ENCODE results near the gene COBL. TPM values are rescaled to one million over a fixed set of nuclear protein-coding genes. Genes with fewer than 3 reads are reported as not detected.

COBL gene
- total RNA-seq, 1 experiment from 2014 or later = 0.39 TPM

GRCh38 chr7:51352174-51353100 lies 35.8 kb upstream of the COBL start:
- in situ Hi-C loops (cut with HindIII; ENCODE audit: low pct_unique_long_range_greater_than_20kb, low sequenced_read_pairs) = no loop called here
- BruUV-seq (replicated peaks) = no TSS peak
- no peak for DNase-seq (ENCODE audit: low read depth, low spot score)

DNA sequence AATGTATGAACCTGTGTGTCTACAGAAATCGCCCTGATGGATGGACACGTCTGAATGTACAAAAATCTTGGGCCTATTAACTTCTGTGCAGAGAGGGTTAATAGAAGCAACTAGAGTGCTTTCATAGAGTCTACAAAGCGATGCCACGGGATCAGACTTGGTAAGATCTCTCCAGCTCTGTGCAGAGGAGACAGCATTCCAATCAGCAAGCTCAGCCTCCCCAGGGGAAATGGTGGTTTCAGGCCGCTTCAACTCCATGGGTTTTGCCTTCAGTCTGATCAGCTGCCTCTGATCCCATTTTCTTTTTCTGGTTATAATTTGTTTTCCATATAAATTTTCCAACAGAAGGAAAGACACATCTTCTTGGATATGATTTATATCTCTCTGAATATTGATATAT lies 35.1 kb upstream of the COBL start:
- CTCF ChIA-PET = no interaction called here
- POLR2A ChIA-PET = no interaction called here
- no TSS peak for BruUV-seq (replicated peaks)

More at GRCh38 chr7:51352174-51353100, 35.8 kb upstream of the COBL start:
- Histone ChIP-seq H3K4me3 (ENCODE audit: low read depth in 2 of 2, low read length in 2 of 2) (no peak overlapping the region), H3K9me3 (ENCODE audit: control insufficient read depth, insufficient read depth, low read depth, low read length) (no peaks in the 10 kb centered on the region), H3K27ac (ENCODE audit: low read length) (no peak overlapping the region), H3K4me1 (ENCODE audit: control insufficient read depth, insufficient read depth, low read length) (no peaks in the 10 kb centered on the region), H3K27me3 (ENCODE audit: control insufficient read depth, insufficient read depth, low read length) (no peaks in the 10 kb centered on the region; the same call in 1 of the 2 replicates), H3K36me3 (ENCODE audit: control insufficient read depth, insufficient read depth, low read length) (no peaks in the 10 kb centered on the region)
- no peak for ATAC-seq
- CTCF ChIA-PET = interaction anchor here (0.6 kb wide), 1 partner anchor 211 kb away, joined by 4 read pairs; no protein-coding TSS in a partner anchor
- POLR2A ChIA-PET = no interaction called here
- intact Hi-C loops (cut with micrococcal nuclease; ENCODE audit: unreplicated experiment) = no loop called here
- TF ChIP-seq SIN3A (IDR thresholded peaks at IDR 0.05; ENCODE audit: borderline replicate concordance, insufficient read depth, low read depth, low read length) (no peak), POLR2AphosphoS5 (IDR thresholded peaks at IDR 0.05; ENCODE audit: low read depth, low read length) (no peak), TCF7L2 (IDR thresholded peaks at IDR 0.05; ENCODE audit: low read depth, low read length) (no peak)
- TF ChIP-seq, protein P1, sequence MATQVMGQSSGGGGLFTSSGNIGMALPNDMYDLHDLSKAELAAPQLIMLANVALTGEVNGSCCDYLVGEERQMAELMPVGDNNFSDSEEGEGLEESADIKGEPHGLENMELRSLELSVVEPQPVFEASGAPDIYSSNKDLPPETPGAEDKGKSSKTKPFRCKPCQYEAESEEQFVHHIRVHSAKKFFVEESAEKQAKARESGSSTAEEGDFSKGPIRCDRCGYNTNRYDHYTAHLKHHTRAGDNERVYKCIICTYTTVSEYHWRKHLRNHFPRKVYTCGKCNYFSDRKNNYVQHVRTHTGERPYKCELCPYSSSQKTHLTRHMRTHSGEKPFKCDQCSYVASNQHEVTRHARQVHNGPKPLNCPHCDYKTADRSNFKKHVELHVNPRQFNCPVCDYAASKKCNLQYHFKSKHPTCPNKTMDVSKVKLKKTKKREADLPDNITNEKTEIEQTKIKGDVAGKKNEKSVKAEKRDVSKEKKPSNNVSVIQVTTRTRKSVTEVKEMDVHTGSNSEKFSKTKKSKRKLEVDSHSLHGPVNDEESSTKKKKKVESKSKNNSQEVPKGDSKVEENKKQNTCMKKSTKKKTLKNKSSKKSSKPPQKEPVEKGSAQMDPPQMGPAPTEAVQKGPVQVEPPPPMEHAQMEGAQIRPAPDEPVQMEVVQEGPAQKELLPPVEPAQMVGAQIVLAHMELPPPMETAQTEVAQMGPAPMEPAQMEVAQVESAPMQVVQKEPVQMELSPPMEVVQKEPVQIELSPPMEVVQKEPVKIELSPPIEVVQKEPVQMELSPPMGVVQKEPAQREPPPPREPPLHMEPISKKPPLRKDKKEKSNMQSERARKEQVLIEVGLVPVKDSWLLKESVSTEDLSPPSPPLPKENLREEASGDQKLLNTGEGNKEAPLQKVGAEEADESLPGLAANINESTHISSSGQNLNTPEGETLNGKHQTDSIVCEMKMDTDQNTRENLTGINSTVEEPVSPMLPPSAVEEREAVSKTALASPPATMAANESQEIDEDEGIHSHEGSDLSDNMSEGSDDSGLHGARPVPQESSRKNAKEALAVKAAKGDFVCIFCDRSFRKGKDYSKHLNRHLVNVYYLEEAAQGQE (IDR thresholded peaks at IDR 0.05; ENCODE audit: insufficient read depth in 1 of 2, low read depth in 2 of 2, low read length in 1 of 2) = no peak
- TF ChIP-seq, protein P2, sequence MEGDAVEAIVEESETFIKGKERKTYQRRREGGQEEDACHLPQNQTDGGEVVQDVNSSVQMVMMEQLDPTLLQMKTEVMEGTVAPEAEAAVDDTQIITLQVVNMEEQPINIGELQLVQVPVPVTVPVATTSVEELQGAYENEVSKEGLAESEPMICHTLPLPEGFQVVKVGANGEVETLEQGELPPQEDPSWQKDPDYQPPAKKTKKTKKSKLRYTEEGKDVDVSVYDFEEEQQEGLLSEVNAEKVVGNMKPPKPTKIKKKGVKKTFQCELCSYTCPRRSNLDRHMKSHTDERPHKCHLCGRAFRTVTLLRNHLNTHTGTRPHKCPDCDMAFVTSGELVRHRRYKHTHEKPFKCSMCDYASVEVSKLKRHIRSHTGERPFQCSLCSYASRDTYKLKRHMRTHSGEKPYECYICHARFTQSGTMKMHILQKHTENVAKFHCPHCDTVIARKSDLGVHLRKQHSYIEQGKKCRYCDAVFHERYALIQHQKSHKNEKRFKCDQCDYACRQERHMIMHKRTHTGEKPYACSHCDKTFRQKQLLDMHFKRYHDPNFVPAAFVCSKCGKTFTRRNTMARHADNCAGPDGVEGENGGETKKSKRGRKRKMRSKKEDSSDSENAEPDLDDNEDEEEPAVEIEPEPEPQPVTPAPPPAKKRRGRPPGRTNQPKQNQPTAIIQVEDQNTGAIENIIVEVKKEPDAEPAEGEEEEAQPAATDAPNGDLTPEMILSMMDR (IDR thresholded peaks at IDR 0.05) = no peak

More for the DNA sequence above, 35.1 kb upstream of the COBL start:
- Histone ChIP-seq H3K4me1 (ENCODE audit: control insufficient read depth, insufficient read depth, low read length) (no peaks in the 10 kb centered on the region), H3K27ac (ENCODE audit: low read length) (no peak overlapping the region), H3K36me3 (ENCODE audit: control insufficient read depth, insufficient read depth, low read length) (no peaks in the 10 kb centered on the region), H3K27me3 (ENCODE audit: control insufficient read depth, insufficient read depth, low read length) (no peaks in the 10 kb centered on the region; the same call in 1 of the 2 replicates), H3K9me3 (ENCODE audit: control insufficient read depth, insufficient read depth, low read depth, low read length) (no peaks in the 10 kb centered on the region), H3K4me3 (ENCODE audit: low read depth in 2 of 2, low read length in 2 of 2) (no peak overlapping the region)
- DNase-seq (ENCODE audit: low read depth, low spot score) = no peak
- ATAC-seq = no peak
- intact Hi-C loops (cut with micrococcal nuclease; ENCODE audit: unreplicated experiment) (no loop called here), in situ Hi-C loops (cut with HindIII; ENCODE audit: low pct_unique_long_range_greater_than_20kb, low sequenced_read_pairs) (no loop called here)
- TF ChIP-seq, protein P1 (IDR thresholded peaks at IDR 0.05; ENCODE audit: insufficient read depth in 1 of 2, low read depth in 2 of 2, low read length in 1 of 2) = no peak
- TF ChIP-seq POLR2AphosphoS5 (IDR thresholded peaks at IDR 0.05; ENCODE audit: low read depth, low read length) = no peak
- TF ChIP-seq SIN3A (IDR thresholded peaks at IDR 0.05; ENCODE audit: borderline replicate concordance, insufficient read depth, low read depth, low read length) = no peak
- TF ChIP-seq, protein P2 (IDR thresholded peaks at IDR 0.05) = no peak
- TF ChIP-seq TCF7L2 (IDR thresholded peaks at IDR 0.05; ENCODE audit: low read depth, low read length) = no peak
